ENCODE data around the gene EPB41L4B.

- TF ChIP-seq POLR2AphosphoS5 (IDR thresholded peaks at IDR 0.05), result no peak
- TF ChIP-seq, protein P1, sequence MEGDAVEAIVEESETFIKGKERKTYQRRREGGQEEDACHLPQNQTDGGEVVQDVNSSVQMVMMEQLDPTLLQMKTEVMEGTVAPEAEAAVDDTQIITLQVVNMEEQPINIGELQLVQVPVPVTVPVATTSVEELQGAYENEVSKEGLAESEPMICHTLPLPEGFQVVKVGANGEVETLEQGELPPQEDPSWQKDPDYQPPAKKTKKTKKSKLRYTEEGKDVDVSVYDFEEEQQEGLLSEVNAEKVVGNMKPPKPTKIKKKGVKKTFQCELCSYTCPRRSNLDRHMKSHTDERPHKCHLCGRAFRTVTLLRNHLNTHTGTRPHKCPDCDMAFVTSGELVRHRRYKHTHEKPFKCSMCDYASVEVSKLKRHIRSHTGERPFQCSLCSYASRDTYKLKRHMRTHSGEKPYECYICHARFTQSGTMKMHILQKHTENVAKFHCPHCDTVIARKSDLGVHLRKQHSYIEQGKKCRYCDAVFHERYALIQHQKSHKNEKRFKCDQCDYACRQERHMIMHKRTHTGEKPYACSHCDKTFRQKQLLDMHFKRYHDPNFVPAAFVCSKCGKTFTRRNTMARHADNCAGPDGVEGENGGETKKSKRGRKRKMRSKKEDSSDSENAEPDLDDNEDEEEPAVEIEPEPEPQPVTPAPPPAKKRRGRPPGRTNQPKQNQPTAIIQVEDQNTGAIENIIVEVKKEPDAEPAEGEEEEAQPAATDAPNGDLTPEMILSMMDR (IDR thresholded peaks at IDR 0.05), result no peak
- TF ChIP-seq EP300 (IDR thresholded peaks at IDR 0.05), result no peak
Measured at GRCh38 chr9:109132567-109133021, 188.3 kb downstream of the EPB41L4B start.

Measured in esophagus muscularis mucosa (tissue), 4 donors.